ENCODE measurements around the gene CCNQ.

DNA sequence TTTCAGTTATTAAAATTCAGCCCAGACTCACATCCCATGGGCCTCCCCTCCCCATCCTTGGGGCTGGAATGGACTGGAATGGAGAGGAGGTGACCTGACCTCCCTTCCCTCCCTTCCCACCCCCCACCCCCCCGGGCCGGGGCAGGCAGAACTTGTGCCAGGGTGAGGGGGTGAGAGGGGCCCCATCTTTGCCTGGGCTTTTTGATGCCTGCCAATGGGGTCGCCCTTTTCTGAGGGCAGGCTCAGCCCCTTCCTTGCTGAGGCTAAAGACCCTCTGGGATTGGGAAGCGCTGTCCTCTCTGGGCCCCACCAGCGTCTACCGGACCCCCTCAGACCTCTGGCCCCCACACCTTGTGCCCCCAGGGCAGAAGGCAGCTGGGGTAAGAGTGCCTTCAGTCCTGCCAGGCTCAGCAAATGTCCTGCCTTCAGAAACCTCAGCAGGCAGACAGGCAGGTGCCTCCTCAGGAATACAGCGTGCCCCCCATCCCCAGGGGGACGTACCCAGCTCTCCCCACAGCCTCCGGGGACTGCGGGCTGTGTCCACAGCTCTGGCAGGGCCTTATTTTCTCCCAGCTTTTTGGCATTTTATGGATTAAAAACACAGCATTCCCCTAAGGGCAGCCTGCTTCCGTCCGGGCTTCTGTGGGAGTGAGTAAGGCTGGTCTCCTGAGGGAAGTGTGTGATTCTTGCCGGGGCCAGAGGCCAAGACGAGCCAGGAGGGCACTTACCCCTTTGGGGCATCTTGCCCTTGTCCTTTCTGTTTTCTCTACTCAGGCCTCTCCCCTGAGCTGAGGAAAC lies 12.6 kb upstream of the CCNQ start:
- TF ChIP-seq, protein P1, sequence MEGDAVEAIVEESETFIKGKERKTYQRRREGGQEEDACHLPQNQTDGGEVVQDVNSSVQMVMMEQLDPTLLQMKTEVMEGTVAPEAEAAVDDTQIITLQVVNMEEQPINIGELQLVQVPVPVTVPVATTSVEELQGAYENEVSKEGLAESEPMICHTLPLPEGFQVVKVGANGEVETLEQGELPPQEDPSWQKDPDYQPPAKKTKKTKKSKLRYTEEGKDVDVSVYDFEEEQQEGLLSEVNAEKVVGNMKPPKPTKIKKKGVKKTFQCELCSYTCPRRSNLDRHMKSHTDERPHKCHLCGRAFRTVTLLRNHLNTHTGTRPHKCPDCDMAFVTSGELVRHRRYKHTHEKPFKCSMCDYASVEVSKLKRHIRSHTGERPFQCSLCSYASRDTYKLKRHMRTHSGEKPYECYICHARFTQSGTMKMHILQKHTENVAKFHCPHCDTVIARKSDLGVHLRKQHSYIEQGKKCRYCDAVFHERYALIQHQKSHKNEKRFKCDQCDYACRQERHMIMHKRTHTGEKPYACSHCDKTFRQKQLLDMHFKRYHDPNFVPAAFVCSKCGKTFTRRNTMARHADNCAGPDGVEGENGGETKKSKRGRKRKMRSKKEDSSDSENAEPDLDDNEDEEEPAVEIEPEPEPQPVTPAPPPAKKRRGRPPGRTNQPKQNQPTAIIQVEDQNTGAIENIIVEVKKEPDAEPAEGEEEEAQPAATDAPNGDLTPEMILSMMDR (IDR thresholded peaks at IDR 0.05 in 2 of 3, conservative IDR thresholded peaks at IDR 0.05 in 1 of 3; ENCODE audit: borderline replicate concordance in 1 of 3, insufficient read depth in 1 of 3, low read depth in 2 of 3, low read length in 2 of 3): no peak
- no peak for TF ChIP-seq EZH2phosphoT487 (IDR thresholded peaks at IDR 0.05; ENCODE audit: borderline replicate concordance)
- TF ChIP-seq EGR1 (IDR thresholded peaks at IDR 0.05; ENCODE audit: low read depth): no peak
- no peak for TF ChIP-seq CEBPB (IDR thresholded peaks at IDR 0.05; ENCODE audit: low read depth)
